Limb (tissue), 2 donors: Measurements from ENCODE around the gene CCDC57.

Experiments
- DNase-seq, 2 donors: peaks; one replicate each; pipeline ENCODE4 v3.0.0-alpha.2; 2016; ENCODE audit errors: extremely low spot score in 2 of 2

CCDC57 gene

DNA sequence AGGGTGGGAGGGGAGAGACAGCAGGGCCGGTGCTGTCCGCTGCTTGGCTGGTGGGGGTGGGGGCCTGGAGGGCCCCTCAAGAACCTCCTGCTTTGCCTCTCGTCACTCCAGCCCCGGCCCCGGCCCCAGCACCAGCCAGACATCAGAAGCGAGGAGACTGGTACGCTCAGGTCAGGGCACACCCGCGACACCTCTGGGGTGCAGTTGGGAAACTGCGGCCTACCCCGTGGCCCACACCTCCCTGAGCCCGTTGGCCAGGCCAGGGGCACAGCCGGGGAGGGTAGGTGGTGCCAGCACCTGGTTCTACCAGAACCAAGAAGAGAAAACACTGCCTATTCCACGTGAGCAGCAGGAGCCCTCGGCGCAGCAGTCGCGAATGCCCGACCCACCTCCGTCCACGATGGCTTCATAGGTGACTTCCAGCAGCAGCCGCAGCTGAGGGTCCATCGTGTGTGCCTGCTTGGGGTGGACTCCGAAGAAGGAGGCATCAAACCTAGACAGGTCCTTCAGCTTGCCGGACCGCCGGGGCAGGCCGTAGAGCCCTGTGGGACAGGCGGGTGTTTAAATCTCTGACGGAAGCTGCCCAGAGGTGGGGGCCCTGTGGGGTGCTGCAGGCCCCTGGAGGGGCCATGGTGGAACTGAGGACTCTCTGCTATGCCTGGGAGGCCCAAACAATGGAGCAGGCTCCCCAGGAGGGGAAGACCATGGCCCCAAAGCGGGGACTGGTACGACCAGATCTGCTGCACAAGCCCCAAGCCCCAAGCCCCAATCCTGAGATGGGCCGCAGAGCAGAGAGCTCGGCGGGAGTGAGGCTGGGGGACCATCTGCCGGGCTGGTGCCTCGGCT is 117.5 kb downstream of the CCDC57 start:
- peak in 1 of 2 donors; percentile 29 for DNase-seq

DNA sequence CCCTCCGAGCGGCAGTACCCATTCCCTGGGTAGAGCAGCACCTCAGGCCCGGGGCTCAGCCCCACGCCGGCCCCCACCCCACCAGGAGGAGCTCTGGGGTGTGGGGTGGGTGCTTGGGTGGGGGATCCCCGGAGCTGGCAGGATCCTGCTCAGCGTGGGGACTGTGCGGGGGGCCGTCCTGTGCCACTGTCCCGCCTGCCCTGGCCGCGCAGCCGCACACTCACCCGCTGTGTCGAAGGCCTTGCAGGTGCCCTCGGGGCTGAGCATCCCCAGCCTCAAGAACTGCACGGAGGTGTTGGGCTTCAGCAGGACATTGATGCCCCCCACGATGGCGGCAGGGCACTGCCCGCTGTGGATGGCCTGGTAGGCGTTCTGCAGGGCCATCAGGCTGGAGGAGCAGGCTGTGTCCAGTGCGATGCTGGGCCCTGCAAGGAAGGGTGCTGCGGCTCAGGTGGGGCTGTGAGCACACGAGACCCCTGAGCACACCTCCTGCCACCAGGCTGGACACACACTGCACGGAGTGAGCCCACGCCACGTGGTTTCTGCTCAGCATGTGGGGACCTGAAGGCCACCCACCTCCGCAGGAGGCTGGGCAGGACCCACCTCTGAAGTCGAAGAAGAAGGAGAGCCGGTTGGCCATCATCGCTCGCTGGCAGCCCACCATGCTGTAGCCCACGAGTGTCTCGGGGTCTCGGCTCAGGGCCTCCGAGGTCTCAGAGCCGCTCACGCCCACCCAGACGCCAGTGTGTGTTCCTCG is 119.5 kb downstream of the CCDC57 start:
- no peak for DNase-seq

DNA sequence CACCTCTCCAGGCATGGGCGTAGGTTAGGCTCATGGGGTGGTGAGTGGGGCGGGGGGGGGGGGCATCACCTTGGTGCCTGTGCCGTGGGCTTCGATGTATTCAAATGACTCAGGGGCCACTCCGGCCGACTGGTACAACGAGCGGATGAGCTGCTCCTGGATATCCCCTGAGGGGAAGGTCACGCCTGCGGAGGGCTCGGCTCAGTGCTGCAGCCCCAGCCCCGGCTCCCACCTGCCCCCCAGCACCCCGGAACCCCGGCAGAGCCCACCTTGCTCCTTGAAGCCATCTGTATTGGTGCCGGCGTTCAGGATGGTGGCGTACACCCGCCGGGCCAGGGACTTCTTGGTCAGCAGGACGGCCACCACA is 120.0 kb downstream of the CCDC57 start:
- no peak for DNase-seq

DNA sequence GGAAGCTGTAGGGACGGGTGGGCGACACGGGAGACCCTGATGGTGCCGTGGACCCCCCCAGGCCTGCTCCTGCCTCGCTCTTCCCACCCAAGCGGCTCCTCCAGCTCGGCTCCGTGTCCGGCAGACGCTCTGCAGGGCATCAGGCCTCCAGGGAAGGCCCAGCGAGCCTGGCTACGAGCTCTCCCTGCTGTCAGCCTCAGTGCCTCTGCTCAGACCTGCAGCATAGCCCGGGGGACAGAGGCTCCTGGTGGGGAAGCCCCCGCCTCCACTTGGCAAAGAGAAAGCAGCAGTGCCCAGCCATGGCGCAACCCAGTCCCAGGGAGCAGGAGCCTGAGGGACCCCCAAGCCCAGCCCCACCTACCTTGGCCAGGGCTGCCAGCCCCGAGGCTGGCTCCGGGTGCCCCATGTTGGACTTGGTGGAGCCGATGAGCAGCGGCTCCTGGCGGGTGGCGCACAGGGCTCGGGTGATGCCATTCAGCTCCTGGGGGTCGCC is 120.5 kb downstream of the CCDC57 start:
- no peak for DNase-seq

DNA sequence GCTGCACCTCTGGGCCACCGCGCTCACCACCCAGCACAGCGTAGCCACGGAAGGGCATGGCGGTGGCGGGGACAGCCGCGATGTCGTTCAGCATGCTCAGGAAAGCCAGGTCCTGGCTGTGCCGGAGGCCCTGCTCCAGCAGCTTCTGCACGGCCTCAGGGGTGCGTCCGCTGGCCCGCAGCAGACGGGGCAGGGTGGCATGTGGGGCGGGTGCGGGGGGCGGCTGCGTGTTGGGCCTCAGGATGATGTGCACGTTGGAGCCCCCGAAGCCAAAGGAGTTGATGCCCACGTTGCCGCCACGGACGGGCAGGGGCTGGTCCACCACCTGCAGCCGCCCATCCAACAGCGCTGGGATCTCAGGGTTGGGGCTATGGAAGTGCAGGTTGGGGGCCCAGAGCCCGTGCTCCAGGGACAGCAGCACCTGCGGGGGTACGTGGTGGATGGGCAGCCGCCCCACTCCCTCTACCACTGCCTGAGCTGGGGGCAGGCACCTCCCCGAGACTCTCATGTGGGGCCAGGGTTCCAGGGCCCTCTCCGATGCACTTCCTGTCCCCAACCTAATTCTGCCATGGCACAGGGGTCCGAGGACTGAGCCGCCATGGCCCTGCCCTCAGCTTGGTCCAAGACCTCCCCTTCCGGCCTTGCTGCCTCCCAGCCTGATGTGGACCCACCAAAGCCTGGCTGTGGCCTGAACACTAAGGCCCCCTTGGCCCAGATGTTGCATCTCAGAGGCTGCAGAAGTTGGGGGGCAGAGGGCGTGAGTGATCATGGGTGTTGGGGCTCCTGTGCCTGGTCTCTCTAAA is 121.2 kb downstream of the CCDC57 start:
- no peak for DNase-seq

DNA sequence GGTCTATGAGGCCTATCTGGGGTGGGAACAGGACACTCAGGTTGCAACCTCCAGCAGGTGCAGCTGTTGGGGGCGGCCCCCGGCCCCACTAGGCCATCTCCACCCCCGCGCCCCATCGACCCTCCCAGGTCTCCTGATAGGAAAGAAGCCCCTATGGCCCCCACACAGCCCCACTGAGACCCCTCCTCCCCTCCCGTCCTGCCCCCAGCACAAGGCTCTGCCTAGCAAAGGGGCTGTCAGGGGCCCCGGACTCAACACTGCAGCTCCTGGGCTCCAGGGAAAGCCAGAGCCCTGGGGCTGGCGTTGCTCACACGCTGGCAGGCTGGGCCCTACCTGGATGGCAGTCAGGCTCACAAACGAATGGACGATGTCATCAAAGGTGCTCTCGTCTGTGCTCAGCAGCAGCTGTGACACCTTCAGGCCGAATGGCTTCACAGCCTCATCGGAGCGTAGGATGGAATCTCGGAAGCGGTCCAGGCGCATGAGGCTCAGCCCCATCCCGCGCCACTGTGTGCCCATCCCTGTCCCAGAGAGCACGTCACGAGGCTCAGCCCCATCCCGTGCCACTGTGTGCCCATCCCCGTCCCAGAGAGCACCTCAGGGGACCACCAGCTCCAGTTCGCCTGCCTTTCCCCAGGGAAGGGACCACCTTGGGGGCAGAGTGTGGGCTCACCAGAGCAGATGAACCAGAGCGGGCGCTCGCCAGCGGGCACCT is 121.9 kb downstream of the CCDC57 start:
- DNase-seq: no peak

DNA sequence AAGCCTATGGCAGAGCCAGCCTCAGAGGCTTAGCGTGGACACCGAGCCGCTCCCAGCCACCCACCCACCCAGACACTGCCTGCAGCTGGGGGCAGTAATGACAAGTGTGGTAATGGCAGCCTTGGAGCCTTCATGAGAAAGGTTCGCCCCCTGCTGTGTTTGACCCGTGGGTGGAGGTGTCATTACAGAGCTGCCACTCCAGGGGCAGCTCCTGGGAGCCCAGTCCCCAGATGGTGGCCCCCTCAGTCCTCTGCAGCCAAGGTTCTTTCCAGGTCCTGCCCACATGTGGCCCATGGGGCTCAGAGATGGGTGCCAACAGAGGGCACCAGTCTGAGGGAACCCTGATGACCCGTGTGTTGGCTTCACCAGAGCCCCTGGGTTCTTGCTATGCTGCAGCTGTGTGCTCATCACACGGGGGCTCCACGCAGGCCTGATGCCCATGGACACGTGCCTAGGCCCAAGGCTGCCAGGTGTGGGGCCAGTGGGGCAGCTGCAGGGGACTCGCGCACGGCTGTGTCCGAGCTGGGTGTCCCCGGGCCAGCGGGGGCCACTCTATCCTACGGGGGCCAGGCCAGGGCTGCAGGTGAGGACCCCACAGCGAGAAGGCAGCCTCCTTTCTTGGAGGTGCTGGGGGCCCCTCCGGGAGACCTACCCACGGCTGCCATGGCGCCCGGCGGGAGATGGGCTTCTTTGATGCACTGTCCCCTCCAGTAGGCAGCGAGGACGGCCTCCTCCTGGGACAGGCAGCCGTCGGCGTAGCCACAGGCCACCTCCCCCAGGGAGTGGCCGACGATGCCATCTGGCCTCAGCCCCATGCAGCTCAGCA is 122.7 kb downstream of the CCDC57 start:
- DNase-seq: no peak

DNA sequence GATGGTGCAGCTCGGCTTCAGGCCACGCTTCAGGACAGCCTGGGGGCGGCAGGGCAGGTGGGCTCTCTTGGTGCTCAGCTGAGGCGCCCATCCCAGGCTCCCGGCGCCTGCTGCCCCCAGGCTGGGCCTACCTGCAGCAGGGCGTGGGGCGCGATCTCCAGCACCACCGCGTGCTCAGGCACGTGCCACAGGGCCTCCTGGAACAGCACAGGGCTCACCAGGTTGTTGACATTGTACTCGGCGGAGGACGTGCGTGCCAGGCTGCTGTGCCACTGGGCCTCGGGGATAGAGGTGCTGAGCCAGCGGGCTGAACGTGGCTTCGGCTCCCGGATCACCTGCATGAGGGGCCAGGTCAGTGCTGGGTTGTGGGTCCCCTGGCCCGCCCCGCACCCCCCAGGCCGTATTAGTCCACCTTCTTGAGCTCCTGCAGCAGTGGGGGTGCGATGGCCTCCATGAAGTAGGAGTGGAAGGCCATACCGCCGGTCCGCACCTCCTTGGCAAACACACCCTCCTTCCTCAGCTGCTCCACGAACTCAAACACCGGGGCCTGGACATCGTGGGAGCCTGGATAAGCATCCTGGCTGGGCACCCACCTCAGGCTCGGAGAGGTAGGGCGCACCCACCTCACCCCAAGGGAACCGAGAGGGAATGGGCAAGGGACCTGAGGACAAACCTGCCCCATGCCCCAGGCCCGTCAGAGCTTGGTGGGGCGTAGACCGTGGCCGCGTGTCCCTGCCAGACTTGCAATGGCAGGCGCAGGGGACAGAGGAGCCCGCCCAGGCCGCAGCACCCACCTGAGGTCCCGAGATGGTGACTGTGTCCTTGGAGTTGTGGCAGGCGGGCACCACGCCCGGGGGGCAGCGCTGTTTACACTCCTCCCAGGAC is 123.6 kb downstream of the CCDC57 start:
- peak in 1 of 2 donors; percentile 27 for DNase-seq

DNA sequence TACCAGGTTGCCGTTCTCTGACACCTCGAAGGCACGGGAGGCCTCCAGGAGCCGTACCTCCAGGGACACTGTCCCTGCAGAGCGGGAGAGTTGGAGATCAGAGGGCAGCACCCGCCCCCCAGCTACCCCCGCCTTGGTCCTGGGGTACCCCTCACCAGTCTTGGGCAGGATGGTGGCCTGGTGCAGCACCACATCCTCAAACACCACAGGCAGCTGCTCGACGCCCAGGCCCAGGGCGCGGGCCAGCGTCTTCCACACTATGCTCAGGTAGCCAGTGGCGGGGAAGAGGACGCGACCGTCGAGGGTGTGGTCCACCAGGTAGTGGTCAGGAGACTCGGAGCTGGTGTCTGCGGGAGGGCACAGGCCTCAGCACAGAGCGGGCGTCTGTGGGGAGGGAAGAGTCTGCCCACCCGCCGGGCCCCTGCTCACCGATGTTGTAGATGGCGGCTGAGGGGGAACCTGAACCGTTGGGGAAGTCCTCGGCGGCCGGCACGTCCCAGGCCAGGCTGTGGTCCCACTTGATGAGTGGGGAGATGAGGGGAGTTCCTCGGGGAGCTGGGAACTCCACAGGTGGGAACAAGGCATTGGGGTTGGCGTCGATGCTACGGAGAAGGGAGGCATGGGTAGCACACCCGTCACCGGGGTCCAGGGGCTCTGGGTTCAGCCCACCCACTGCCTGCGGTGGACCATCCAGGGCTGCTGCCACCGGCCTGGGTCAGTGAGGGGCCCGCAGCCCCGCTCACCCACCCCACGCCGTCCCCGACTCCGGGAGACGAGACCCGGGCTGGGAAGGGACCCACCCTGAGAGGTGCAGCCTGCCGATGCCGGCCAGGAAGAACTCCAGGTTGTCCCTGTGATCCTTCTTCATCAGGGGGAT is 124.4 kb downstream of the CCDC57 start:
- no peak for DNase-seq

DNA sequence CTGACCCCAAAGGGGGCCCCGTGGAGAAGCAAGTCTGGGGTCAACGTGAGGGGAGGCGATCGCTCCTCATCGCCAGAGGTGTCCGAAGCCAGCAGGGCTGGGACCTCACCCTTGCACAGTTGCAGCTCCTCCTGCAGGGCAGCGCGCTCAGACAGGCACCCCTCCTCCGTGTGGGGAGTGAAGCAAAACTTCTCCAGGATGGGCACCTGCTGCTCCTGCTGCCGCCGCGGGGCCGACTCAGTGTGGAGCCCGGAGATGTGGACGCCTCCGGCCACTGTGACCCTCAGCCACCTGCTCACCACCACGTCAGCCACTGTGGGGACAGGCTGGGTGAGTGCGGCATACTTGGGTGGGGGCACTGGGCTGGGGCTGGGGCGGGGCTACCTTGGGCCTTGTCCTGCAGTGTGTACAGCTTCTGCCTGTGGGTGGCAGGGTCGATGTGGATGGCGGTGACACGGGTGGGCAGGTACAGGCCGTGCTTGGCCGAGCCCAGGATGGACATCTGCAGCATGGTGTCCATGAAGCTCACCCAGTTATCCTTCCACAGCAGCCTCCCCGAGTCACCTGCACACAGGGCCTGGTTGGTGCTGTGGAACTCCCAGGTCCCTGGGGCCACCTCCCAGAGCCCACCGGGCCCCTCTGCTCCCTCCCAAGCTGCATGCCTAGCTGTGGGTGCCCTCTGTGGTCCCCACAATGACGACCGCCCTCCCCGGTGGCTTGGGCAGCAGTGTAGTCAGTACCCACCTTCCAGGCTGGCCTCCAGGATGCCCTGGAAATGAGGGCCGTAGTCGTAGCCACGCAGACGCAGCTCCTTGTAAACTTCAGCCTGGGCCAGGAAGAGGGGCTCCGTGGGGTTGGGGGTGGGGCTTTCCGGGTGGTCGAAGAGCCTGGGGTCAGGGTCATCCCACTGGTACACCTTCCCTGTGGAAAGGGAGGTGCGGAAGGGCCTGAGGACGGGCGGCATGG is 125.4 kb downstream of the CCDC57 start:
- DNase-seq: no peak

DNA sequence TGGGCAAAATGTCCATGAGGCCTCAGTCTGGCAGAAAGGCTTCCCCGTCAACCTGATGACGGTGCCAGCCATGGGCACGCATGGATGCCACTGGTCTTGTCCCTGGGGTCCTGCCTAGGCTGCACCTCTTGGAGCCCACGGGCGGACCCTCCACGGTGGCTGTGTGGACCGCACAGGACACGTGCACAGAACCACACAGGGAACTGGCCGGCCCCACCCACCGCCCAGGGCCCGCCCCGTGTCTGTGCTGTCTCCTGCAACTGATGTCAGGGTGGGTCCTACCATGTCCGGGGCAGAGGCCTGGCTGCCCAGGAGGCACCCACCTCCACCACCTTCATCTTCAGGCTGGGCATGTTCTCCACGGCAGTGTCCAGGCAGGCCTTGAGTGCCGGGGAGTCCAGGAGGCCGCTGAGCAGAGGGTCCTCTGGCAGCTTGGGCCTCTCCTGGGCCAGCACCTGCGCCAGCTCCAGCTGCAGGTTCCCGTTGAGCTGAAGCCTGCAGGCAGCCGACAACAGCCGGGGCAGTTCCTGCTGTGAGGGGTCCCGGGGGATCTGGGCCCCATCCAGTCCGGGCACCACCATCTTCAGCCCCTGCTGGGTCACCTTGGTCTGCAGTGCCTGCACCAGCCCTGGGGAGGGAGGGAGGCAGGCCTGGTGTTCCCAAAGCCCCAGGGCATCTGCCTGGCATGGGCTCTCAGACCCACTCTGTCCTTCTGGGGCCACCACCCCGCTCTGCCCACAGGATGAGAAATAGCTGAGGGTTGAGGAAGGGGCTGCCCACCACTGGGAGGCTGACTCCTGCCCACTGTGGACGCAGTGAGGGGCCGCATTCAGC is 126.5 kb downstream of the CCDC57 start:
- no peak for DNase-seq

DNA sequence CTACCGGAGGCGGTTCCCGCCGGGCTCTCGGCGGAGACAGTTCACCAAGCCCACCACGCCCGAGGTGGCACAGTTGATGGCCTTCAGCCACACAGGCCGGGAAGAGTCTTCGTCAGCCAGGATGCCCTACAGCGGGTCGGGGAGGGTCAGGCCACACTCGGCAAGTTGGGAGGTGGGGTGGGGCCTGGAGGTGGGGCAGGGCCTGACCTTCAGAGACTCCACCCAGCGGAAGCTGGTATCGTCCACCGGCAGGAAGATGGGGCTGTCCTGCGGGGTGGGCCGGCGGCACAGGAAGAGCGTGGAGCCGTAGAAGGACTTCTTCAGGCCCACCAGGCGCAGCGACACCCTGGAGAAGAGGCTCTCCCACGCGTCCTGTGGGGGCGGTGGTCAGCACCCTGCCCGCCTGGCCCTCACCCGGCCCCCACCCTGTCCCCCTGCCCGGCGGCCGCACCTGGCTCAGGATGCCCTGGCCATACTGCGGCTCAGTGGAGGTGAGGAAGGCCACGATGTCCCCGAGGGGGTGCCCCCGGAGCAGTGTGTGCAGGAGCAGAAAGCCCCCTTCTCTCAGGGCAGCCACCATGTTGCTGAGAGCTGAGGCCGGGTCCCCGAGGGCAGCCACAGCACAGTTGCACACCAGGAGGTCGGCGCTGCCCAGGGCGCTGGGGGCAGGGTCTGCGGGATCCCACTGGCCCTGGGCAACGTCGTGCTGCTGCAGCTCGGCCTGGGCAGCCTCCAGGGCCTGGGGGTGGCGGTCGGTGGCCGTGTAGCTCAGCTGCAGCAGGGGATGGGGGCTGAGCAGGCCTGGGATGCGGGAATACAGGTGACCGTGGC is 127.4 kb downstream of the CCDC57 start:
- no peak for DNase-seq

DNA sequence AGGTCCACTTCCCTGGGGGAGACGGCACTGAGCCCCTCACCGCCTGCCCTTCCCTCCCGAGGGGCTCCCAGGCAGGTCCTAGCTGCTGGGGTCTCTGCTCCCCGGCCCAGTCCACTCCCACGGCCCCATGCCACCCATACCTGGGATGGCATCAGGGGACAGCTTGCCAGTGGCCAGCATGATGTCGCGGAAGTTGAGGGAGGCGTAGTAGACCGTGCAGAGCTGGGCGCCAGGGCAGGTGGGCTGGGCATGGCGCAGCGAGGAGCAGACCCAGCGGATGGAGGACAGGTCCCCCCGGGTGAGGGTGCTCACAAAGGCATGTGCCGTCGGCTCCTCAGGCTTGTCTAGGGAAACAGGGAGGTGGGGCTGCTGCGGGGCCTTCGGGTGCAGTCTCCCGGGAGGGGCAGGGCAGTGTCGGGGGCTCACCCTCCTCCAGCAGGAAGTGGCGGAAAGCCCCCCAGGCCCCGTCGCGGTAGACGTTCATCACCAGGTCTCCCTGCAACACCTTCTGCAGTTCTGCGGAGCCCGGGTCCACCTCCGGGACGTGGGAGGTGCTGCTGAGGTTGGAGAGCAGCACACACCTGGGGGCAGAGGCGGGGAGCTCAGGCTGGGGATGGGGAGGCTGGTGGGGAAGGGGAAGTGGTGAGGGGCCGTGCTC is 128.1 kb downstream of the CCDC57 start:
- DNase-seq: no peak

DNA sequence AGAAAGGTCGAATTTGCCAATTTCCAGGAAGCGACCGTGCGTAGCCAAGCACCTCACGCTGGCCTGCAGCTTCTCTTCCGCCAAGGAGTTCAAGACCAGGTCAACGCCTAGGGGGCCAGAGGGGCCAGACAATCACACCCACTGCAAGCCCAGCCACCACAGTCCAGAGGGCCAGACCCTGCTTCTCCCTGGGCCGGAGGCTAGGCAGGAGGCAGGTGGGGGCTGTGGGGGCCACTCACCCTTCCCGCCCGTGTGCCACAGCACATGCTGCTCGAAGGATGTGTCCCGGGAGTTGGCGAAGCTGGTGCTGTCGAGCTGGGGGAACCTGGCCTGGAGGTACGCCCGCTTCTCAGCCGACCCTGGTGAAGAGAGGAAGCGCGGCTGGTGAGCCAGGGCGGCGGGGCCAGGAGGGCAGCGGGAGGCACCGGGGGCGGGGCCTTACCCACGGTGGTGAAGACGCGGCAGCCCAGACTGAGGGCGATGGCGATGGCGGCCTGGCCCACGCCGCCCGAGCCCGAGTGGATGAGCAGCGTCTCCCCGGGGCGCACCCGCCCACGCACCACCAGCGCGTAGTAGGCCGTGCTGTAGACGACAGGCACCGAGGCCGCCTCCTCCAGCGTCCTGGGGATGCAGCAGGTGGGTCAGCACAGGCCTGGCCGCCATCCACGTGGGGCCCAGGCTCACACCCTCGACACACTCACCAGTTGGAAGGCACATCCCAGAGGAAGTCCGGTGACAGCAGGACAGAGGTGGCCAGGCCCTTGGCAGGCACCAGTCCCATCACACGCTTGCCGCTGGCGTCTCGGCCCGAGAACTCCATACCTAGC is 128.9 kb downstream of the CCDC57 start:
- DNase-seq: no peak
